Measurements from ENCODE around the gene SH3BP2. TPM values are rescaled to one million over a fixed set of nuclear protein-coding genes. Genes with fewer than 3 reads are reported as not detected.
A peak's percentile ranks its signal among the peaks of the same experiment; 100 is the strongest.

SH3BP2 gene
- 31.4 and 45.4 TPM in 2 replicates for total RNA-seq (ENCODE audit: low replicate concordance)
- long read RNA-seq, partial matches to known transcripts = 0 of 3 reads
- long read RNA-seq, other reads (novel, unspliced or antisense) = 3 of 3 reads

GRCh38 chr4:2792711-2793585 lies at the start of gene SH3BP2:
Gene SH3BP2 (plus strand): TSS chr4:2793085. CDS start chr4:2820618, 27,533 bp downstream.
- no peaks in the 10 kb centered on the region for H3K27me3 Mint-ChIP-seq
- H3K27ac Mint-ChIP-seq = no peak within 1 kb of the TSS
- DNase-seq (ENCODE audit: extremely low spot score, unreplicated experiment) = no peak
- no peaks in the 10 kb centered on the region for H3K4me1 Mint-ChIP-seq (ENCODE audit: unreplicated experiment)
- no peaks in the 10 kb centered on the region for H3K9me3 Mint-ChIP-seq
- no peak for TF ChIP-seq CTCF (conservative IDR thresholded peaks at IDR 0.05)
- H3K4me3 Mint-ChIP-seq = peak within 1 kb of the TSS; percentile 84
- no peaks in the 10 kb centered on the region for H3K36me3 Mint-ChIP-seq

- Mint-ChIP-seq H3K27me3 (no peaks in the 10 kb centered on the region), H3K9me3 (no peaks in the 10 kb centered on the region), H3K4me3 (no peak overlapping the region), H3K4me1 (ENCODE audit: unreplicated experiment) (no peaks in the 10 kb centered on the region), H3K27ac (peak overlapping the region; percentile 76), H3K36me3 (peaks cover 16% of the 10 kb centered on the region)
- no peak for TF ChIP-seq CTCF (conservative IDR thresholded peaks at IDR 0.05)
- no peak for DNase-seq (ENCODE audit: extremely low spot score, unreplicated experiment)
Measured at GRCh38 chr4:2743518-2744445, 49.1 kb upstream of the SH3BP2 start.

- H3K27ac Mint-ChIP-seq = peak overlapping the region; percentile 57
- H3K4me3 Mint-ChIP-seq = no peak overlapping the region
- no peaks in the 10 kb centered on the region for H3K9me3 Mint-ChIP-seq
- H3K27me3 Mint-ChIP-seq = no peaks in the 10 kb centered on the region
- H3K4me1 Mint-ChIP-seq (ENCODE audit: unreplicated experiment) = no peaks in the 10 kb centered on the region
- H3K36me3 Mint-ChIP-seq = peaks cover 16% of the 10 kb centered on the region
- TF ChIP-seq CTCF (conservative IDR thresholded peaks at IDR 0.05) = no peak
- no peak for DNase-seq (ENCODE audit: extremely low spot score, unreplicated experiment)
Measured at GRCh38 chr4:2744576-2745270, 48.2 kb upstream of the SH3BP2 start.

GRCh38 chr4:2745516-2745915 lies 47.4 kb upstream of the SH3BP2 start:
- Mint-ChIP-seq H3K4me1 (ENCODE audit: unreplicated experiment) (no peaks in the 10 kb centered on the region), H3K4me3 (no peak overlapping the region), H3K27me3 (no peaks in the 10 kb centered on the region), H3K9me3 (no peaks in the 10 kb centered on the region), H3K36me3 (peaks cover 10% of the 10 kb centered on the region), H3K27ac (peak overlapping the region; percentile 57)
- DNase-seq (ENCODE audit: extremely low spot score, unreplicated experiment) = no peak
- TF ChIP-seq CTCF (conservative IDR thresholded peaks at IDR 0.05) = no peak

All from type B pancreatic cell (in vitro differentiated cells).